ENCODE measurements around the gene SLC25A42. TPM values are rescaled to one million over a fixed set of nuclear protein-coding genes. Genes with fewer than 3 reads are reported as not detected.

The SLC25A42 gene
- total RNA-seq, 1 donor from 2014 or later: 1.3 TPM

GRCh38 chr19:19121371-19121770, 57.6 kb downstream of the SLC25A42 start:
- FAIRE-seq: no peak
- DNase-seq (ENCODE audit: low read depth): no peak
- Histone ChIP-seq H3K4me3 (ENCODE audit: low read depth, low read length) (no peak overlapping the region), H3K27me3 (ENCODE audit: control insufficient read depth, insufficient read depth, low read length) (no peaks in the 10 kb centered on the region), H3K36me3 (ENCODE audit: control insufficient read depth, insufficient read depth, low read length) (no peaks in the 10 kb centered on the region)
- no peak for TF ChIP-seq CTCF (IDR thresholded peaks at IDR 0.05; ENCODE audit: insufficient read depth, low read length, severe bottlenecking)

GRCh38 chr19:19122902-19123301, 59.1 kb downstream of the SLC25A42 start:
- FAIRE-seq (no peak), DNase-seq (ENCODE audit: low read depth) (no peak)
- H3K4me3 ChIP-seq (ENCODE audit: low read depth, low read length): no peak overlapping the region
- H3K36me3 ChIP-seq (ENCODE audit: control insufficient read depth, insufficient read depth, low read length): no peaks in the 10 kb centered on the region
- TF ChIP-seq CTCF (IDR thresholded peaks at IDR 0.05; ENCODE audit: insufficient read depth, low read length, severe bottlenecking): no peak
- no peaks in the 10 kb centered on the region for H3K27me3 ChIP-seq (ENCODE audit: control insufficient read depth, insufficient read depth, low read length)

- DNase-seq (ENCODE audit: low read depth) (no peak), FAIRE-seq (no peak)
- Histone ChIP-seq H3K4me3 (ENCODE audit: low read depth, low read length) (no peak overlapping the region), H3K27me3 (ENCODE audit: control insufficient read depth, insufficient read depth, low read length) (no peaks in the 10 kb centered on the region), H3K36me3 (ENCODE audit: control insufficient read depth, insufficient read depth, low read length) (no peaks in the 10 kb centered on the region)
- TF ChIP-seq CTCF (IDR thresholded peaks at IDR 0.05; ENCODE audit: insufficient read depth, low read length, severe bottlenecking): no peak
These were observed 59.6 kb downstream of the SLC25A42 start for GRCh38 chr19:19123386-19123785.

- H3K4me3 ChIP-seq (ENCODE audit: low read depth, low read length): no peak overlapping the region
- FAIRE-seq (no peak), DNase-seq (ENCODE audit: low read depth) (no peak)
- no peak for TF ChIP-seq CTCF (IDR thresholded peaks at IDR 0.05; ENCODE audit: insufficient read depth, low read length, severe bottlenecking)
- no peaks in the 10 kb centered on the region for H3K27me3 ChIP-seq (ENCODE audit: control insufficient read depth, insufficient read depth, low read length)
- H3K36me3 ChIP-seq (ENCODE audit: control insufficient read depth, insufficient read depth, low read length): no peaks in the 10 kb centered on the region
These were observed 62.3 kb downstream of the SLC25A42 start for GRCh38 chr19:19126102-19126501.

GRCh38 chr19:19131989-19132388, 68.2 kb downstream of the SLC25A42 start:
- FAIRE-seq: no peak
- DNase-seq (ENCODE audit: low read depth): no peak
- TF ChIP-seq CTCF (IDR thresholded peaks at IDR 0.05; ENCODE audit: insufficient read depth, low read length, severe bottlenecking): no peak
- Histone ChIP-seq H3K36me3 (ENCODE audit: control insufficient read depth, insufficient read depth, low read length) (no peaks in the 10 kb centered on the region), H3K4me3 (ENCODE audit: low read depth, low read length) (no peak overlapping the region), H3K27me3 (ENCODE audit: control insufficient read depth, insufficient read depth, low read length) (no peaks in the 10 kb centered on the region)

GRCh38 chr19:19132912-19133311, 69.1 kb downstream of the SLC25A42 start:
- Histone ChIP-seq H3K27me3 (ENCODE audit: control insufficient read depth, insufficient read depth, low read length) (no peaks in the 10 kb centered on the region), H3K4me3 (ENCODE audit: low read depth, low read length) (no peak overlapping the region), H3K36me3 (ENCODE audit: control insufficient read depth, insufficient read depth, low read length) (no peaks in the 10 kb centered on the region)
- FAIRE-seq (no peak), DNase-seq (ENCODE audit: low read depth) (no peak)
- TF ChIP-seq CTCF (IDR thresholded peaks at IDR 0.05; ENCODE audit: insufficient read depth, low read length, severe bottlenecking): no peak

Measured in bronchial epithelial cell (primary cell).